22Rv1 (cell line): Measurements from ENCODE around the gene TRIM42.

Experiments
- CTCF ChIP-seq: fragments of 450-650 bp; IDR thresholded peaks from 2 replicates; pipeline ENCODE4 v1.5.1; 2017; ENCODE audit warnings: mild to moderate bottlenecking
- ZFX ChIP-seq: fragments of 450-650 bp; IDR thresholded peaks from 2 replicates; pipeline ENCODE4 v1.6.1; 2017; ENCODE audit warnings: antibody characterized with exemption, borderline replicate concordance

- TF ChIP-seq CTCF (no peak), ZFX (no peak)
These were observed 48.3 kb upstream of the TRIM42 start for GRCh38 chr3:140629357-140630137.
